Erythroblast (primary cell): ENCODE data around the gene SPCS2.

Experiments used
- GATA1 ChIP-seq: IDR thresholded peaks from 2 replicates; pipeline ENCODE4 v1.6.1; 2011; ENCODE audit warnings: low read depth, mild to moderate bottlenecking, control low read depth, low read length, moderate library complexity
- POLR2A ChIP-seq: IDR thresholded peaks from 2 replicates; pipeline ENCODE4 v1.6.1; 2011; ENCODE audit warnings: mild to moderate bottlenecking, low read length

- TF ChIP-seq POLR2A (no peak), GATA1 (no peak)
Observed at GRCh38 chr11:75024764-75025211, 75.7 kb downstream of the SPCS2 start.
